Panc1 (cell line): Measurements from ENCODE around the gene EID3.
A peak's percentile ranks its signal among the peaks of the same experiment; 100 is the strongest.

Experiments
- POLR2AphosphoS5 ChIP-seq: IDR thresholded peaks from 2 replicates; pipeline ENCODE4 v1.6.1; 2012; ENCODE audit warnings: mild to moderate bottlenecking, low read depth, low read length, moderate library complexity
- SIN3A ChIP-seq: IDR thresholded peaks from 2 replicates; pipeline ENCODE4 v1.6.1; 2012; ENCODE audit warnings: low read depth, mild to moderate bottlenecking, low read length, moderate library complexity, borderline replicate concordance; ENCODE audit not compliant: insufficient read depth
- TF ChIP-seq, protein P1 (sequence below): fragments of 450-650 bp; IDR thresholded peaks from 2 replicates; pipeline ENCODE4 v1.5.1; 2017; ENCODE audit warnings: mild to moderate bottlenecking

DNA sequence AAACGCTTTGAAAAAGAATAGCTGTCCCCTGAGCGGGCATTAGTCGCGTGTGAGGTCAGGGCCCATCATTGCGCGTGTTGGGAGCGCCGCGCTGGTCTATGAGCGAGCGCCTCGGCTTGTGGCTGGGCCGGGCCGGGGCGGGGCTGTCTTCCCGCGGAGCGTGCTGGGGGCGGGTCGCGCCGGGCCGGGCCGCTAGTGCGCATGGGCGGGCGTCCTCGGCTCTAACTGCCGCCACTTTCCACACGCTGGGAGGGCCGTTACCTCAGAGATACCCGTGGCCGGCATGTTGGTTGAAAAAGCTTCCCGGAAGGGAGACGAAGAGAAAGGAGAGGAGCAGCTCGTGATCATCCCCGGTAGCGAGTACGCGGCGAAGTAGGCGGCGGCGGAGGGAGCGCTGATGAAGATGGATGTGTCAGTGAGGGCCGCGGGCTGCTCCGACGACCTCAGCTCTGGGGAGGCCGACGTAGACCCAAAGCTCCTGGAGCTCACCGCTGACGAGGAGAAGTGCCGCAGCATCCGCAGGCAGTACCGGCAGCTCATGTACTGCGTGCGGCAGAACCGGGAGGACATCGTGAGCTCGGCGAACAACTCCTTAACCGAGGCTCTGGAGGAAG lies at the start of gene EID3:
- TF ChIP-seq, protein P1, sequence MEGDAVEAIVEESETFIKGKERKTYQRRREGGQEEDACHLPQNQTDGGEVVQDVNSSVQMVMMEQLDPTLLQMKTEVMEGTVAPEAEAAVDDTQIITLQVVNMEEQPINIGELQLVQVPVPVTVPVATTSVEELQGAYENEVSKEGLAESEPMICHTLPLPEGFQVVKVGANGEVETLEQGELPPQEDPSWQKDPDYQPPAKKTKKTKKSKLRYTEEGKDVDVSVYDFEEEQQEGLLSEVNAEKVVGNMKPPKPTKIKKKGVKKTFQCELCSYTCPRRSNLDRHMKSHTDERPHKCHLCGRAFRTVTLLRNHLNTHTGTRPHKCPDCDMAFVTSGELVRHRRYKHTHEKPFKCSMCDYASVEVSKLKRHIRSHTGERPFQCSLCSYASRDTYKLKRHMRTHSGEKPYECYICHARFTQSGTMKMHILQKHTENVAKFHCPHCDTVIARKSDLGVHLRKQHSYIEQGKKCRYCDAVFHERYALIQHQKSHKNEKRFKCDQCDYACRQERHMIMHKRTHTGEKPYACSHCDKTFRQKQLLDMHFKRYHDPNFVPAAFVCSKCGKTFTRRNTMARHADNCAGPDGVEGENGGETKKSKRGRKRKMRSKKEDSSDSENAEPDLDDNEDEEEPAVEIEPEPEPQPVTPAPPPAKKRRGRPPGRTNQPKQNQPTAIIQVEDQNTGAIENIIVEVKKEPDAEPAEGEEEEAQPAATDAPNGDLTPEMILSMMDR = no peak
- peak; percentile 50; the same call in 1 of the 2 replicates for TF ChIP-seq POLR2AphosphoS5
- peak; percentile 27; the same call in 1 of the 2 replicates for TF ChIP-seq SIN3A
